H7 (cell line): ENCODE data around the gene SDK2. TPM values are rescaled to one million over a fixed set of nuclear protein-coding genes. Genes with fewer than 3 reads are reported as not detected.

ENCODE experiments used
- DNase-seq: peaks from one replicate; pipeline ENCODE4 v3.0.0; 2012
- H3K27me3 ChIP-seq: 2 replicates; pipeline ENCODE4 v1.6.0; 2011; ENCODE audit warnings: mild to moderate bottlenecking, low read length; ENCODE audit not compliant: control insufficient read depth, insufficient read depth
- H3K36me3 ChIP-seq: replicated peaks from 2 replicates; pipeline ENCODE4 v1.5.1; 2011; ENCODE audit warnings: low read length; ENCODE audit not compliant: control insufficient read depth, insufficient read depth
- H3K4me3 ChIP-seq: 2 replicates; pipeline ENCODE4 v1.5.1; 2011; ENCODE audit warnings: low read depth, mild to moderate bottlenecking, control low read depth, low read length, moderate library complexity; ENCODE audit not compliant: insufficient read depth
- total RNA-seq: library from RNA; depleted of rRNA; stranded (reverse); fragments of >200 nt; shearing (Covaris generic); gene quantifications from 2 replicates; pipeline ENCODE4 v1.2.3, GENCODE V29; 2014

SDK2 gene
- total RNA-seq, 1 experiment from 2014 or later = 12.1 TPM

GRCh38 chr17:73297934-73298861, 346.0 kb downstream of the SDK2 start:
- no peak for DNase-seq
- no peaks in the 10 kb centered on the region for H3K36me3 ChIP-seq

GRCh38 chr17:73293480-73293911, 350.7 kb downstream of the SDK2 start:
- Histone ChIP-seq H3K4me3 (no peak overlapping the region), H3K27me3 (no peaks in the 10 kb centered on the region), H3K36me3 (no peaks in the 10 kb centered on the region)
- no peak for DNase-seq

More at GRCh38 chr17:73297934-73298861, 346.0 kb downstream of the SDK2 start:
- no peak overlapping the region for H3K4me3 ChIP-seq
- no peaks in the 10 kb centered on the region for H3K27me3 ChIP-seq

- DNase-seq = no peak
- Histone ChIP-seq H3K27me3 (no peaks in the 10 kb centered on the region), H3K4me3 (no peak overlapping the region)
Measured at GRCh38 chr17:73293031-73293430, 351.2 kb downstream of the SDK2 start.

GRCh38 chr17:73292031-73292531, 352.2 kb downstream of the SDK2 start:
- no peaks in the 10 kb centered on the region for H3K27me3 ChIP-seq
- no peak for DNase-seq
- H3K36me3 ChIP-seq = no peaks in the 10 kb centered on the region
- no peak overlapping the region for H3K4me3 ChIP-seq

More at GRCh38 chr17:73293031-73293430, 351.2 kb downstream of the SDK2 start:
- no peaks in the 10 kb centered on the region for H3K36me3 ChIP-seq

- no peaks in the 10 kb centered on the region for H3K27me3 ChIP-seq
- no peak for DNase-seq
- no peaks in the 10 kb centered on the region for H3K36me3 ChIP-seq
- H3K4me3 ChIP-seq = no peak overlapping the region
Measured at GRCh38 chr17:73291260-73291801, 352.9 kb downstream of the SDK2 start.

GRCh38 chr17:73290399-73291259, 353.6 kb downstream of the SDK2 start:
- Histone ChIP-seq H3K36me3 (no peaks in the 10 kb centered on the region), H3K27me3 (no peaks in the 10 kb centered on the region), H3K4me3 (no peak overlapping the region)
- no peak for DNase-seq

GRCh38 chr17:73289549-73290254, 354.5 kb downstream of the SDK2 start:
- Histone ChIP-seq H3K4me3 (no peak overlapping the region), H3K27me3 (no peaks in the 10 kb centered on the region), H3K36me3 (no peaks in the 10 kb centered on the region; the same call in 1 of the 2 replicates)
- DNase-seq = no peak

GRCh38 chr17:73288534-73289302, 355.5 kb downstream of the SDK2 start:
- DNase-seq = no peak

GRCh38 chr17:73286863-73287296, 357.4 kb downstream of the SDK2 start:
- H3K4me3 ChIP-seq = no peak overlapping the region
- no peak for DNase-seq
- no peaks in the 10 kb centered on the region for H3K27me3 ChIP-seq
- H3K36me3 ChIP-seq = no peaks in the 10 kb centered on the region; the same call in 1 of the 2 replicates

More at GRCh38 chr17:73288534-73289302, 355.5 kb downstream of the SDK2 start:
- no peak overlapping the region for H3K4me3 ChIP-seq
- no peaks in the 10 kb centered on the region for H3K27me3 ChIP-seq
- H3K36me3 ChIP-seq = no peaks in the 10 kb centered on the region; the same call in 1 of the 2 replicates

GRCh38 chr17:73285916-73286862, 358.1 kb downstream of the SDK2 start:
- H3K27me3 ChIP-seq = no peaks in the 10 kb centered on the region
- peak; percentile 38 for DNase-seq
- no peak overlapping the region for H3K4me3 ChIP-seq
- H3K36me3 ChIP-seq = no peaks in the 10 kb centered on the region; the same call in 1 of the 2 replicates

GRCh38 chr17:73285603-73285908, 358.7 kb downstream of the SDK2 start:
- H3K27me3 ChIP-seq = no peaks in the 10 kb centered on the region
- DNase-seq = peak; percentile 59
- no peaks in the 10 kb centered on the region; the same call in 1 of the 2 replicates for H3K36me3 ChIP-seq
- H3K4me3 ChIP-seq = no peak overlapping the region

- Histone ChIP-seq H3K27me3 (no peaks in the 10 kb centered on the region), H3K4me3 (no peak overlapping the region), H3K36me3 (no peaks in the 10 kb centered on the region; the same call in 1 of the 2 replicates)
- DNase-seq = peak; percentile 46
Measured at GRCh38 chr17:73284906-73285602, 359.2 kb downstream of the SDK2 start.
